C4-2B (cell line): Measurements from ENCODE around the gene ZNF407.

Source experiments
- CTCF ChIP-seq: fragments of 450-650 bp; conservative IDR thresholded peaks from 2 replicates; pipeline ENCODE4 v1.5.1; 2017; ENCODE audit warnings: mild to moderate bottlenecking
- ZFX ChIP-seq: fragments of 450-650 bp; IDR thresholded peaks from 2 replicates; pipeline ENCODE4 v1.6.1; 2017

GRCh38 chr18:75054611-75055010 is 456.9 kb downstream of the ZNF407 start:
- TF ChIP-seq CTCF (no peak), ZFX (no peak)
